Measurements from ENCODE around the gene THSD7A.

- TF ChIP-seq POLR2A (IDR thresholded peaks at IDR 0.05) (no peak), CTCF (IDR thresholded peaks at IDR 0.05) (no peak)
Measured at GRCh38 chr7:11630355-11630754, 201.6 kb downstream of the THSD7A start.

Measured in breast epithelium (tissue), 3 donors.